HL-60 (cell line): ENCODE measurements around the gene ROPN1L.

ENCODE experiments used
- DNase-seq, 2 experiments: peaks; one replicate each; pipeline ENCODE4 v3.0.0-alpha.2; 2010 to 2020; ENCODE audit warnings: low read depth in 1 of 2, low spot score in 1 of 2
- H3K27ac ChIP-seq: fragments of 250-450 bp; sonication (Bioruptor Pico); replicated peaks from 2 replicates; pipeline ENCODE4 v1.5.1; 2020; ENCODE audit warnings: mild to moderate bottlenecking, moderate library complexity
- H3K27me3 ChIP-seq: fragments of 250-450 bp; sonication (Bioruptor Pico); 2 replicates; pipeline ENCODE4 v1.5.1; 2021; ENCODE audit warnings: mild to moderate bottlenecking, moderate library complexity; ENCODE audit not compliant: insufficient read depth, poor library complexity, severe bottlenecking
- H3K4me3 ChIP-seq: replicated peaks from 2 replicates; pipeline ENCODE4 v1.5.1; 2011; ENCODE audit warnings: mild to moderate bottlenecking, control low read depth, low read length; ENCODE audit not compliant: insufficient read depth
- CTCF ChIP-seq: IDR thresholded peaks from one replicate; pipeline ENCODE4 v1.5.1; 2011; ENCODE audit warnings: low read length, control low read depth, inconsistent platforms; ENCODE audit not compliant: insufficient read depth
- GABPA ChIP-seq: IDR thresholded peaks from 2 replicates; pipeline ENCODE4 v1.6.1; 2012; ENCODE audit warnings: low read depth
- POLR2AphosphoS5 ChIP-seq: IDR thresholded peaks from 2 replicates; pipeline ENCODE4 v1.6.1; 2012; ENCODE audit warnings: low read depth
- REST ChIP-seq: IDR thresholded peaks from 2 replicates; pipeline ENCODE4 v1.6.1; 2012; ENCODE audit warnings: low read depth; ENCODE audit not compliant: insufficient replicate concordance
- SPI1 ChIP-seq: IDR thresholded peaks from 2 replicates; pipeline ENCODE4 v1.6.1; 2012; ENCODE audit warnings: low read depth, mild to moderate bottlenecking, borderline replicate concordance

The ROPN1L gene

GRCh38 chr5:10427978-10428377 is 13.7 kb upstream of the ROPN1L start:
- no peak for DNase-seq
- no peaks in the 10 kb centered on the region for H3K27me3 ChIP-seq
- TF ChIP-seq GABPA (no peak), REST (no peak), SPI1 (no peak), CTCF (no peak), POLR2AphosphoS5 (no peak)
- H3K27ac ChIP-seq, result no peak overlapping the region
- H3K4me3 ChIP-seq, result no peak overlapping the region

- Histone ChIP-seq H3K27ac (no peak overlapping the region), H3K27me3 (no peaks in the 10 kb centered on the region)
- TF ChIP-seq SPI1 (no peak), REST (no peak), POLR2AphosphoS5 (no peak), GABPA (no peak), CTCF (no peak)
Measured at GRCh38 chr5:10431415-10431814, 10.3 kb upstream of the ROPN1L start.

GRCh38 chr5:10432059-10433008 is 9.3 kb upstream of the ROPN1L start:
- H3K27me3 ChIP-seq, result no peaks in the 10 kb centered on the region
- H3K27ac ChIP-seq, result no peak overlapping the region
- no peak for TF ChIP-seq REST
- TF ChIP-seq GABPA, result no peak
- no peak for TF ChIP-seq POLR2AphosphoS5
- no peak for TF ChIP-seq SPI1
- TF ChIP-seq CTCF, result no peak
- DNase-seq, result no peak
- H3K4me3 ChIP-seq, result no peak overlapping the region

More at GRCh38 chr5:10431415-10431814, 10.3 kb upstream of the ROPN1L start:
- H3K4me3 ChIP-seq, result no peak overlapping the region
- DNase-seq, result no peak
